Retina (tissue), 1 donor: Measurements from ENCODE around the gene RAET1E.
A peak's percentile ranks its signal among the peaks of the same experiment; 100 is the strongest.
"Not testable (repeated sequence)": the region's sequence is repeated elsewhere in the genome, so short reads cannot be mapped to it uniquely, and the experiment has no call there.

Experiments
- DNase-seq: peaks from one replicate; pipeline ENCODE4 v3.0.0-alpha.2; 2016

RAET1E gene

GRCh38 chr6:149925974-149926777 lies 28.3 kb upstream of the RAET1E start:
- DNase-seq = peak; percentile 85

- peak; percentile 65 for DNase-seq
Measured at GRCh38 chr6:149925253-149925973, 27.5 kb upstream of the RAET1E start.

- DNase-seq = no peak
Measured at GRCh38 chr6:149924933-149925252, 27.0 kb upstream of the RAET1E start.

GRCh38 chr6:149924206-149924932 lies 26.5 kb upstream of the RAET1E start:
- no peak for DNase-seq

- DNase-seq = no peak
Measured at GRCh38 chr6:149923327-149923986, 25.5 kb upstream of the RAET1E start.

GRCh38 chr6:149922642-149923326 lies 24.9 kb upstream of the RAET1E start, which contains the start of gene RAET1G:
Gene RAET1G, minus strand, starts transcription at chr6:149923121. Its CDS starts 111 bp downstream, at chr6:149923010.
- peak; percentile 87 for DNase-seq

GRCh38 chr6:149922091-149922490 lies 24.2 kb upstream of the RAET1E start:
- not testable (repeated sequence) for DNase-seq

GRCh38 chr6:149921361-149921760 lies 23.4 kb upstream of the RAET1E start:
- DNase-seq = no peak

GRCh38 chr6:149919834-149920225 lies 21.9 kb upstream of the RAET1E start:
- DNase-seq = no peak

- DNase-seq = not testable (repeated sequence)
Measured at GRCh38 chr6:149919126-149919833, 21.4 kb upstream of the RAET1E start.

- no peak for DNase-seq
Measured at GRCh38 chr6:149918151-149918905, 20.4 kb upstream of the RAET1E start.

GRCh38 chr6:149917679-149918078 lies 19.8 kb upstream of the RAET1E start:
- no peak for DNase-seq

- no peak for DNase-seq
Measured at GRCh38 chr6:149915970-149916865, 18.3 kb upstream of the RAET1E start.

- no peak for DNase-seq
Measured at GRCh38 chr6:149913540-149914240, 15.8 kb upstream of the RAET1E start.

GRCh38 chr6:149913085-149913484 lies 15.2 kb upstream of the RAET1E start:
- no peak for DNase-seq

- DNase-seq = not testable (repeated sequence)
Measured at GRCh38 chr6:149912680-149913079, 14.8 kb upstream of the RAET1E start.

- no peak for DNase-seq
Measured at GRCh38 chr6:149910721-149911151, 12.8 kb upstream of the RAET1E start.

- DNase-seq = no peak
Measured at GRCh38 chr6:149909701-149910470, 12.0 kb upstream of the RAET1E start.
